ENCODE measurements around the gene NTRK1.

NTRK1 gene

GRCh38 chr1:156860628-156861423, at the start of gene NTRK1:
NTRK1 (plus strand) TSS chr1:156860865; CDS start chr1:156860935, 70 bp downstream.
- no peak for DNase-seq

DNA sequence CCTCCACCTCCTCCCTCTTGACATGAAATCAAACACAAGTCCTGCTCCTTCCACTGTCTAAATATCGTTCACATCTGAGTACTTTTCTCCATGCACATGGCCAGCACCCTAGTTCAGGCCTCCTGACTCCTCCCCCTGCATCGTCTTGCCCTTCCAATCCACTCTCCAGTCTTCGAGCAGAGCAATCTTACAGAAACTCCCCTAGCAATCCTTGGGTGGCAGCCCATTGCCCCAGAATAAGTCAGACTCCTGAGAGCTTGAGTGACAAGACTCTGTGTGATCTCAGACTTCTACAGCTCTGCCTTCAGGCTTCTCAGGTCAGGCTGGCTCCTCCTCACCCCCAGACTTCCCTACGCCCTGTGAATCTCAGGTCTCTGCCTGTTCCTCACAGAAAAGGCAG, 49.5 kb upstream of the NTRK1 start:
- DNase-seq = no peak

- no peak for DNase-seq
These were observed 48.2 kb upstream of the NTRK1 start for GRCh38 chr1:156812293-156812990.

GRCh38 chr1:156813298-156813697, 47.4 kb upstream of the NTRK1 start:
- no peak for DNase-seq

GRCh38 chr1:156813750-156814570, 46.7 kb upstream of the NTRK1 start:
- DNase-seq = no peak

DNA sequence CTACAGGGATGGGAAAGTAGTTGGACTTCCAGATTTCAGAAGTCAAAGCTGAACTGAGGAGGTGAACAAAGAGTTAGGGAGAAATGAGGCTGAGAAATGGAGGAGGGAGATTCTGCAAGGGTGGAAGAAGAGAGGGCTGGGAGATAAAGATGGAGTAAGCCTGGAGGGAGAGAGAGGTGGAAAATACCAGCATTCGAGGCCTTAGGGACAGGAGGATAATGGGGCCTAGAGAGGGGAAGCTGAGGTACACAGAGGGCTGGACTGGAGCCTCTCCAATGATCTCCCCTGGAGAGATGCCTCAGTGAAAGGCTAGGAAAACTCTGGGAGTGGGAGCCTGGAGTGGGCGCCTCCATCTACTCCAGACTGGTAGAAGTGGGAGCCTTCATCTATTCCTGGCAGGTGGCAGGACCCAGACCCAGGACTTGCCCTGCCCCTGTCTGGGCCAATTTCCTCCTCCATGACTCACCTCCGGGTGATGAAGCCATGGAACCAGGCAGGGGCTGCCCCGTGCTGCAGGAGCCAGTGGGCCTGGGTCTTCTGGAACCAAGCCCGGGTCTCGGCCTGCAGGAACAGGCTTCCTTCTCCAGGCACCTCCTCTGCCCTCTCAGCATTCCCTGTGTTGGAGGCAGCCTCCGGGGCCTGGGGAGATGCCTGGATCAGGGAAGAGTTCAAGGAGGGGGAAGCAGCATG, 45.9 kb upstream of the NTRK1 start:
- no peak for DNase-seq

DNA sequence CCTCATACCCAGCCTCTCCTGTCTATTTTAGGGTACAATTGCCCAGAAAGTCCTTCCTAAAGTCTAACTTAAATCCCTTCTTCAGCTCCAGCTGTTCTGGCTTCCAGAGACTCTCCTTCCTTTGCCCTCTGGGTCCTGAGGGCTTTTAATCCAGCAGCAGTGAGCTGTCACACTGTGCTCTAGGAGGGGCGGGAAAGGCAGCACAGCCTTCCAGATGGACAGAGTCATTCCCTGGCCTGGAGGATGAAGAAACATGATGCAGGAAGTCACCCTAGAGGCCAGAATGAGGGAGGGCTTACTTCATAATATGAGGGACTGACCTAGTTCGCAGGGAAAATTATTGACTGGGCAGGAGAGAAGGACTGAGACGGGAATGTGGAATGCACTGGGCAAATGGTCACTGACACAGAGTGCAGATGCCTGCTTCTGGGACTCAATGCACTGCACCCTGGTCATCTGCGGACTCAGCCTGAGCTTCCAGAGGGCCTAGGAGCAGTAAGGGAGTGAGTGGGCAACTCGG, 45.3 kb upstream of the NTRK1 start:
- DNase-seq = no peak

DNA sequence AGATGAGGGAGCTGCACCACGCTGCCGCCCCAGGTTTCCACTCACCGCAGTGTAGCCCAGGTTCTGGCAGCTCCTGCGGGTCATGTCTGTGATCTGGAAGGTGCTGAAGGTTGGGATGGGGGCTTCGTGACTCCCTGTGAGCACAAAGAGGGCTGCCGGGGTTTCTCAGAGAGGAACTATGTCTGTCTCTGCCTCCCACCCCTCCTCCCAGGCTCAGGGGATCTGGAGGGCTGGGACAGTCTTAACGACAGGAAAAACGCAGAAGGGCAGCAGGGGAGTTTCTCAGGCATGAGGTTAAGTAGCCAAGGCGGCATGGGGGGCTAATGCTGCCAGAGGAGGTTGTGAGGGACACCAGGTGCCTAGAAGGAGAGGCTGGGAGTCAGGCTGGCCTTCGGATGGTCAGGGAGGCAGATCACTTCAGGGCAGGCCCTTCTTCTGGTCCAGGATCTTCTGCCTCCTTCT, 44.7 kb upstream of the NTRK1 start:
- DNase-seq = no peak

- no peak for DNase-seq
These were observed 43.9 kb upstream of the NTRK1 start, which contains the start of gene SH2D2A for GRCh38 chr1:156816561-156817328. SH2D2A (minus strand) TSS chr1:156816848; CDS start chr1:156816708, 140 bp downstream.

- no peak for DNase-seq
These were observed 38.9 kb upstream of the NTRK1 start for GRCh38 chr1:156821801-156822200.

DNA sequence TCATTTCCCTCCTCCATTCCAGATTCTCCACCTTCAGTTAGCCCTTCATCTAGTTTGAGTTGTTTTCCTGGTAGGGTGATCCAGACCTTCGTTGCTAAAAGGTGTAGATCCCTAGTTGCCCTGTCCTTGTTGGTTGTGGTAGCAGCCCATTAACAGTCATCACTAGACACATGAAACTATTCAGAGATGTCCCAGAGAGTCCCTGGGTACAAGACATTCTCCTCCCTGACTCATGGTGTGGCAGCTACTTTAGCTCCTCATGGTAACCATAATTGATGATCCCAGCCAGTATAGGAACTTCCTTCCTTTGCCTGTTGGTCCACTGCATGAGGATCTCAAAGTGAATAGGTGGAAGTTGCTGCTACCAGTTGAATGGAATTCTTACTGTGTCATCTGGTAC, 38.0 kb upstream of the NTRK1 start:
- DNase-seq = no peak

GRCh38 chr1:156823210-156823790, 37.4 kb upstream of the NTRK1 start:
- no peak for DNase-seq

- no peak for DNase-seq
These were observed 34.0 kb upstream of the NTRK1 start for GRCh38 chr1:156826630-156827029.

DNA sequence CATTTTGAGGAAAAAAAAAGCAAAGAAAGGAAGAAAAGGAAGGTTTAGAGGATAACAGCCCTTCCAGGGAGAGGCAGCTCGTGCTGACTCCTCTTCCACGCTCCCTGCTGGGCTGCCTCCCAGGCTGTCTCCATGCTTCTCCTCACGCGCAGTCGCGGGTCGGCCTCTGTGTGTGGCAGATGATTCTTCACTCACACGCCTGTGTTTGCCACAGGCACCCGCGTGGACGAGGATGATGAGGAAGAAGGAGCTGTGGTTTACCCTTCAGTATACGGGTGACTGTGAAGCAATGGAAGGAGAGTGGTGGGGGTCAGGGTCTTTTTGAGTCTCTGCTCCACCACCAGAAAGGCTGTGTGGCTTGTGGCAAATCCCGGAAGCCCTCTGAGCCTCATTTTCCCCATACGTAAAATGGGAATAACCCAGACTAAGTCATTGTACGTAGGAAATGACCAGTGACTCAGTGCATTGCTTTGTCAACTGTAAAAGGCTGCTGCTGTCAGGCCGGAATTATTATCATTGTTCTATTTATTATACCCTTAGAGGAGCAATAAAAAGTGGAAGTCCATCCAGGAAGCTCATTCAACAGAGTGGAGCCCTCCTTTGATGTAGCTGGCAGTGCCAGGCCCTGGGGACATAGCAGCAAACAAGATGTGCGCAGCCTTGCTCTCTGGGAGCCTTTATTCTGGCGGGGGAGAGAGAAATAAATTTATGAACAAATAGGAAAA, 32.1 kb upstream of the NTRK1 start:
- DNase-seq = no peak

- DNase-seq = no peak
These were observed 28.2 kb upstream of the NTRK1 start for GRCh38 chr1:156832434-156832833.

GRCh38 chr1:156833603-156834002, 27.1 kb upstream of the NTRK1 start:
- DNase-seq = no peak

- no peak for DNase-seq
These were observed 26.3 kb upstream of the NTRK1 start for GRCh38 chr1:156834322-156834721.

GRCh38 chr1:156836041-156836654, 24.5 kb upstream of the NTRK1 start:
- DNase-seq = no peak

DNA sequence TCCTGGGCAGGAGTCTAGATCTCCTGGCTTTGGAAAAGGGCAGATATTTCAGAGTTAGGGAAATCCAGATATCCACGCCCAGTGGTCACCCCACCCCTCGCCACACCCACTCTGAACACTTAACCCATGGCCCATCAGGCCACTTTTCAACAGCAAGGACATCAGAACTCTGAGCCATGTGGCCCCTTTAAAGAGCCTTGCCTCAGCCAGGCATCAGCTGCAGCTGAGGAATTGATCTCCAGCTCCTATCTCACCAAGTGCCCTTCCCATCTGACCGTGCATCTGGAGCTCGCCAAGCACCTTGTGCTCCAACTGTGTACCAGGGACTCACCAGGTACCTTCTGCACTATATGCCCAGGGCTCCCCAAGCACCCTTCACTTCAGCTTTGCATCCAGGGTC, 23.8 kb upstream of the NTRK1 start:
- no peak for DNase-seq

GRCh38 chr1:156838972-156839371, 21.7 kb upstream of the NTRK1 start:
- DNase-seq = no peak
